CD4-positive, alpha-beta T cell treated with Interleukin-6 for 4 hours (primary cell): ENCODE results near the gene TSPYL1.
"Not testable (repeated sequence)": the region's sequence is repeated elsewhere in the genome, so short reads cannot be mapped to it uniquely, and the experiment has no call there.

Source experiments
- DNase-seq: peaks from one replicate; pipeline ENCODE4 v3.0.0-alpha.2; 2020; ENCODE audit warnings: mixed read lengths

Gene TSPYL1

GRCh38 chr6:116292553-116292952 lies 12.8 kb upstream of the TSPYL1 start:
- DNase-seq: no peak

- no peak for DNase-seq
Observed at GRCh38 chr6:116291701-116292396, 12.1 kb upstream of the TSPYL1 start.

GRCh38 chr6:116290799-116291198 lies 11.1 kb upstream of the TSPYL1 start:
- DNase-seq: no peak

GRCh38 chr6:116289876-116290275 lies 10.1 kb upstream of the TSPYL1 start:
- DNase-seq: no peak

- DNase-seq: no peak
Observed at GRCh38 chr6:116287689-116288282, 8.1 kb upstream of the TSPYL1 start.

GRCh38 chr6:116286773-116287358 lies 7.1 kb upstream of the TSPYL1 start:
- no peak for DNase-seq

GRCh38 chr6:116284984-116285383 lies 5.3 kb upstream of the TSPYL1 start:
- DNase-seq: not testable (repeated sequence)

GRCh38 chr6:116283191-116283590 lies 3.5 kb upstream of the TSPYL1 start:
- DNase-seq: no peak

GRCh38 chr6:116282698-116283097 lies 3.0 kb upstream of the TSPYL1 start:
- DNase-seq: no peak

- no peak for DNase-seq
Observed at GRCh38 chr6:116280933-116281316, 1.2 kb upstream of the TSPYL1 start.

- DNase-seq: no peak
Observed at GRCh38 chr6:116280161-116280932, 617 bp upstream of the TSPYL1 start.

GRCh38 chr6:116278854-116279231 lies 887 bp downstream of the TSPYL1 start:
- no peak for DNase-seq

GRCh38 chr6:116278481-116278829 lies 1.3 kb downstream of the TSPYL1 start:
- no peak for DNase-seq

- no peak for DNase-seq
Observed at GRCh38 chr6:116277124-116277523, 2.6 kb downstream of the TSPYL1 start.

- no peak for DNase-seq
Observed at GRCh38 chr6:116271149-116271708, 8.5 kb downstream of the TSPYL1 start.

- no peak for DNase-seq
Observed at GRCh38 chr6:116268589-116269293, 11.0 kb downstream of the TSPYL1 start.

GRCh38 chr6:116267836-116268588 lies 11.7 kb downstream of the TSPYL1 start:
- DNase-seq: no peak

- no peak for DNase-seq
Observed at GRCh38 chr6:116266803-116267202, 12.9 kb downstream of the TSPYL1 start.

GRCh38 chr6:116265041-116265829 lies 14.5 kb downstream of the TSPYL1 start:
- no peak for DNase-seq

- DNase-seq: no peak
Observed at GRCh38 chr6:116263353-116263752, 16.4 kb downstream of the TSPYL1 start.

GRCh38 chr6:116258520-116258919 lies 21.2 kb downstream of the TSPYL1 start:
- DNase-seq: no peak
